HG03558 (cell line): ENCODE results near the gene SCARF2.
"Not testable (repeated sequence)": the region's sequence is repeated elsewhere in the genome, so short reads cannot be mapped to it uniquely, and the experiment has no call there.

Experiments
- ATAC-seq: cut with Tn5 transposase; IDR thresholded peaks from one replicate; pipeline ENCODE4 v1.9.1; 2021; ENCODE audit warnings: moderate number of reproducible peaks; ENCODE audit not compliant: unreplicated experiment; ENCODE audit errors: extremely low read depth

The SCARF2 gene

GRCh38 chr22:20463324-20464095 is 25.9 kb upstream of the SCARF2 start:
- ATAC-seq, result no peak

GRCh38 chr22:20459862-20460261 is 22.2 kb upstream of the SCARF2 start:
- ATAC-seq, result no peak

GRCh38 chr22:20459152-20459542 is 21.5 kb upstream of the SCARF2 start:
- no peak for ATAC-seq

GRCh38 chr22:20458530-20459151 is 21.0 kb upstream of the SCARF2 start:
- no peak for ATAC-seq

GRCh38 chr22:20457506-20458240 is 20.0 kb upstream of the SCARF2 start:
- no peak for ATAC-seq

- ATAC-seq, result no peak
Measured at GRCh38 chr22:20456722-20457076, 19.1 kb upstream of the SCARF2 start.

GRCh38 chr22:20456064-20456721 is 18.6 kb upstream of the SCARF2 start:
- no peak for ATAC-seq

- no peak for ATAC-seq
Measured at GRCh38 chr22:20455709-20456063, 18.1 kb upstream of the SCARF2 start.

- no peak for ATAC-seq
Measured at GRCh38 chr22:20453222-20453621, 15.6 kb upstream of the SCARF2 start.

- ATAC-seq, result no peak
Measured at GRCh38 chr22:20451920-20452319, 14.3 kb upstream of the SCARF2 start.

GRCh38 chr22:20451129-20451778 is 13.6 kb upstream of the SCARF2 start:
- not testable (repeated sequence) for ATAC-seq

- ATAC-seq, result no peak
Measured at GRCh38 chr22:20450551-20450906, 12.9 kb upstream of the SCARF2 start.

- ATAC-seq, result no peak
Measured at GRCh38 chr22:20449819-20450550, 12.4 kb upstream of the SCARF2 start.

- ATAC-seq, result no peak
Measured at GRCh38 chr22:20448630-20449029, 11.0 kb upstream of the SCARF2 start.

GRCh38 chr22:20446383-20446970 is 8.9 kb upstream of the SCARF2 start:
- ATAC-seq, result no peak

- ATAC-seq, result no peak
Measured at GRCh38 chr22:20444325-20444724, 6.7 kb upstream of the SCARF2 start.

GRCh38 chr22:20442485-20443284 is 5.1 kb upstream of the SCARF2 start:
- no peak for ATAC-seq

GRCh38 chr22:20441631-20442484 is 4.2 kb upstream of the SCARF2 start:
- ATAC-seq, result no peak
